Measurements from ENCODE around the gene ARMC10.
"Not testable (repeated sequence)": the region's sequence is repeated elsewhere in the genome, so short reads cannot be mapped to it uniquely, and the experiment has no call there.

ARMC10 gene

DNA sequence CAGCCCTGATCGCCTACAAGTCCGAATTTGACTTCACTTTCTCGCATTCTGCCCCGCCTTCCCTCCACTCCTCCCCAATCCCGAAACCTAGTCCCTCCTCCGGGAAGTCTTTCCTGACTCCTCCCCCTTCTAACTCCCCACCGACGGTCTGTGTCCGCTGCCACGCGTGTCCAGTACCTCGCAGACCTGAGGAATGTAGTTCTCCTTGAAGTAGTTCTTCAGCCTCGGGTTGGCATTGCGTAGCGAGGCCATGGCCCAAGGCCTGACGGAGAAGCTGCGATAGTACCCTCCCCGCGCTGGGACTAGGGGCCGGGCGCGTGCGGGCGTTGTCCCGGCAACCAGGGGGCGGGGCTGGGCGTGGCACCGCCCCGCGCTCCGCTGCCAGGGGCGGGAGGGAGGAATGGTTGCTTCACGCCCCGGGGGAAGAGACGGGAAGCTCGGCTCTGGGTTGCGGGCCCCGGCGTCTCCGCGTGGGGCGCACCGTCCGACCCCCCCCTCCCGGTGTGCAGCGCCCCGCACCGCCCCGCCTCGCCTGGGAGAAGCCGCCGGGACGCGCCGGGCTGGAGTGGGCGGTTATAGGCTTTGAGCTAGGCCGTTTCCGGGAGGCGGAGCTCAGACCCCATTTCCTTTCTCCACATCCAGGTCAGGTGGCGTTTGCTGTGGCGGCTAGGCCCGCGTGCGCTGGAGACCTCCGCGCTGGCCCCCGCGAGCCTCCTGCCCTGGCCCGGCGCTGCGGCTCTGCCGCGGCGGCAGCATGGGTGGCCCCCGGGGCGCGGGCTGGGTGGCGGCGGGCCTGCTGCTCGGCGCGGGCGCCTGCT is at the start of gene ARMC10, which contains the start of gene FBXL13:
Gene ARMC10, plus strand, starts transcription at position 622 of the 818 bp plus-strand sequence. Its CDS starts 133 bp downstream, at position 755.
Gene FBXL13, minus strand, starts transcription at position 278 of the 818 bp plus-strand sequence.
- DNase-seq: peak; percentile 88

DNA sequence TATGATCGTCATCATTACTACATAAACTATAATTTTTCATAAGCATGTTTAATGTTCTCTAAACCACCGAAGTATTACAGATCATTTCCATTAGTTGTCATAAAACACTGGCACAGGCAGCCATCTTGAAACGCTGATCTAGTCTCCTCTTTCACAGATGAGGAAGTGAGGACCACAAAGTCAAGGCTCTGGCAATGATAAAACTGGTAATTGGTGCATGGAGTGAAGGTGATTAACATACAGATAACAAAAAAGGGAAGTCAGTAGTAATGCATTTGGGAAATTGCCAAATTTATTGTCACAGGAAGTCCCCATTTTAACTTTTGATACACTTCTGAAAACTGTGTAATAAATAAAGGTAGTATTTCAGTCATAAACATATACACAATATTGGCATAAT is 49.6 kb upstream of the ARMC10 start:
- DNase-seq: no peak

DNA sequence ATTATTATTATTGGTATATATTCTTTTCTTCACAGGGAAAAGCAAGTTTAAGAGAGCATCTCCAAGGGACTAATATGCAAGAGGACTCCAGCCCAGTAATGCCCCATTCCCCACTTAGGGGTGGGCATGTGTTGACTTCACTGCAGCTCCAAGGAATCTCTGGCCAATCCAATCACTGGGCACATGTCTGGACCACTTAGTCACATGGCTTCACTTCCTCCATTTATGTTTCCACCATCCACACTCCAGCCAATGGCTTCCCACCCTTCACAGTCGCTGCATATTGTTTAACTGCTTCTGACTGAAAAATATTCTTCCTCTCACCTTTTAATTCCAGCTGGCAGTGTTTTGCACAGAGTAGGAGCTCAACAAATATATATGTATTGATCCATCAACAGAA is 43.9 kb upstream of the ARMC10 start:
- DNase-seq: no peak

DNA sequence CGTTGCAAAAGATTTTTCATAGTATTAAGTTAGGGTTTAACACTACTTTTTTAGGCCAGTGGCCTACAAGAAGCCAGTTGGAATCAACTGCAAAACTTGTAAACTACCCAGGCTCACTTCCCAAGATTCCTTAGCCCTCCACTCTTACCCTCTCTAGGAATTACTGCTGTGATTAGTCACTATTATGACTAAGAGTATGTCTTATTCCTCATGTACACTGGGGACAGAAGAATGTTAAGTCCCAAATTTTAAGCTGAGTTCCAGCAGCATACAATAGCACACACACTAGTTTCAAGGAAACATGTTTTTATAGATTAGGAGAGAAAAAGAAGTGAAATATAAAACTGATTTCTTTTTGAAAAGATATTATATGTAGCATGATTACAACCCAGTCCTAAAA is 43.2 kb upstream of the ARMC10 start:
- DNase-seq: no peak

DNA sequence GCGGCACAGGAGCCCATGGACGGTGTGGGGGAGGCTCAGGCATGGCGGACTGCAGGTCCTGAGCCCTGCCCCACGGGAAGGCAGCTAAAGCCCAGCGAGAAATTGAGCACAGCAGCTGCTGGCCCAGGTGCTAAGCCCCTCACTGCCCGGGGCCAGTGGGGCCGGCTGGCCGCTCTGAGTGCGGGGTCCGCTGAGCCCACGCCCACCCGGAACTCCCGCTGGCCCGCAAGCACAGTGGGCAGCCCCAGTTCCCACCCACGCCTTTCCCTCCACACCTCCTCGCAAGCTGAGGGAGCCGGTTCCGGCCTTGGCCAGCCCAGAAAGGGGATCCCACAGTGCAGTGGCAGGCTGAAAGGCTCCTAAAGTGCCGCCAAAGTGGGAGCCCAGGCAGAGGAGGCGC is 40.6 kb upstream of the ARMC10 start:
- DNase-seq: not testable (repeated sequence)

DNA sequence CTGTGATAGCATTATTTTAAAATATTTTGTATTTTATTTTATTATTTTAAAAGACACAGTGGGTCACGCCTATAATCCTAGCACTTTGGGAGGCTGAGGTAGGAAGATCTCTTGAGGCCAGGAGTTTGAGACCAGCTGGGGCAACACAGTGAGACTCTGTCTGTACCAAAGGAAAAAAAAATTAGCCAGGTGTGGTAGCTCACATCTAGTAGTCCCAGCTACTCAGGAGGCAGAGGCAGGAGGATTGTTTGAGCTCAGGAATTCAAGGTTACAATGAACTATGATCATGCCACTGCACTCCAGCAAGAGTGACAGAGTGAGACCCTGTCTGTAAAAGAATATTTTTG is 37.5 kb upstream of the ARMC10 start:
- no peak for DNase-seq

DNA sequence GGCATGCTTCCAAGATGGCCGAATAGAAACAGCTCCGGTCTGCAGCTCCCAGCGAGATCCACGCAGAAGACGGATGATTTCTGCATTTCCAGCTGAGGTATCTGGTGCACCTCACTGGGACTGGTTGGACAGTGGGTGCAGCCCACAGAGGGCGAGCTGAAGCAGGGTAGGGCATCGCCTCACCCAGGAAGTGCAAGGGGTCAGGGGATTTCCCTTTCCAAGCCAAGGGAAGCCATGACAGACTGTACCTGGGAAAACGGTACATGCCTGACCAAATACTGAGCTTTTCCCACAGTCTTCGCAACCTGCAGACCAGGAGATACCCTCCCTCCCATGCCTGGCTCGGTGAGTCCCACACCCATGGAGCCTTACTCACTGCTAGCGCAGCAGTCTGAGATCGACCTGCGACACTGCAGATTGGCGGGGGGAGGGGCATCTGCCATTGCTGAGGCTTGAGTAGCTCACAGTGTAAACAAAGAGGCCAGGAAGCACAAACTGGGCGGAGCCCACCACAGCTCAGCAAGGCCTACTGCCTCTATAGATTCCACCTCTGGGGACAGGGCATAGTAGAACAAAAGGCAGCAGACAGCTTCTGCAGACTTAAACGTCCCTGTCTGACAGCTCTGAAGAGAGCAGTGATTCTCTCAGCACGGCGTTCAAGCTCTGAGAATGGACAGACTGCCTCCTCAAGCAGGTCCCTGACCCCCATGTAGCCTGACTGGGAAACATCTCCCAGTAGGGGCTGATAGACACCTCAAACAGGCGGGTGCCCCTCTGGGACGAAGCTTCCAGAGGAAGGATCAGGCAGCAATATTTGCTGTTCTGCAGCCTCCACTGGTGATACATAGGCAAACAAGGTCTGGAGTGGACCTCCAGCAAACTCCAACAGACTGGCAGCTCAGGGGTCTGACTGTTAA is 36.9 kb upstream of the ARMC10 start:
- peak; percentile 32 for DNase-seq

DNA sequence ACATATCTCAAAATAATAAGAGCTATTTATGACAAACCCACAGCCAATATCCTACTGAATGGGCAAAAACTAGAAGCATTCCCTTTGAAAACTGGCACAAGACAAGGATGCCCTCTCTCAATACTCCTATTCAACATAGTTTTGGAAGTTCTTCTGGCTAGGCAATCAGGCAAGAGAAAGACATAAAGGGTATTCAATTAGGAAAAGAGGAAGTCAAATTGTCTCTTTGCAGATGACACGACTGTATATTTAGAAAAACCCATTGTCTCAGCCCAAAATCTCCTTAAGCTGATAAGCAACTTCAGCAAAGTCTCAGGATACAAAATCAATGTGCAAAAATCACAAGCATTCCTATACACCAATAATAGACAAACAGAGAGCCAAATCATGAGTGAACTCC is 33.1 kb upstream of the ARMC10 start:
- DNase-seq: not testable (repeated sequence)

DNA sequence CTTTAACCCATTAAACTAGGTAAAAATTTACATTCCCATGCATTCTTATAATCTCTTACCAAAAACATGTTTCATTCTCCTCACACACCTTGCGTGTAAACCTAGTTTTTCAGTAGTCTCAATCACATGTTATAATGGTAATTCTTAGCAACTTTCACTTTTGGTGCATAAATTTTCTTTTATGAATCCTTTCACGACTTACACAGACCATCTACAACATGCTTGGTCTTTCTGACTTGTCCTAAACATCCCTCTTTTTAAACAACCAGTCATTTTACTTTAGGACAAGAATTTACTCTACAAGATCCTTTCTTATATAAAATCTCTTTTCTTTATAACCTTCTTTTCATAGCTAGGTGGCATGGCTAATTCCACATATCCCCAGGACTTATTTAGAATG is 26.1 kb upstream of the ARMC10 start:
- no peak for DNase-seq

DNA sequence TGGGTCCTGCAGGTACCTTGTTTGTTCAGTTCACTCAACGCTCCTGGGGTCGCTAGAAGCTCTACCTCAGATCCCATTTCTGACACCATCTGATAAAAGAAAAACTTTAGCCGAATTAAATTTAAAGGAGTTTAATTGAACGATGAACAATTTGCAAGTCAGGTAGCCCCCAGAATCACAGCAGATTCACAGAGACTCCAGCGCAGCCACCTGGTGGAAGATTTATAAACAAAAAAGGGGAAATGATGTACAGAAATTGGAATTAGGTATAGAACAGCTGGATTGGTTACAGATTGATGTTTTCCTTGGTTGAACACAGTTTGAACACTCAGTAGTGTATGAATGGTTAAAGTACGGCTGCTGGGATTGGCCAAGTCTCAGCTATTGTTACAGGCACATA is 23.4 kb upstream of the ARMC10 start:
- DNase-seq: no peak

DNA sequence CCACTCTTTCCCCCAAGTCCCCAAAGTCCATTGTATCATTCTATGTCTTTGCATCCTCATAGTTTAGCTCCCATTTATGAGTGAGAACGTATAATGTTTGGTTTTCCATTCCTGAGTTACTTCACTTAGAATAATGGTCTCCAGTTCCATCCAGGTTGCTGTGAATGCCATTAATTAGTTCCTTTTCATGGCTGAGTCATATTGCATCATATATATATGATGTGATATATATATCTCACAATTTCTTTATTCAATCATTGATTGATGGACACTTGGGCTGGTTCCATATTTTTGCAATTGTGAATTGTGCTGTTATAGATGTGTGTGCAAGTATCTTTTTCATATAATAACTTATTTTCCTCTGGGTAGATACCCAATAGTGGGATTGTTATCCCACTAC is 18.9 kb upstream of the ARMC10 start:
- DNase-seq: not testable (repeated sequence)

DNA sequence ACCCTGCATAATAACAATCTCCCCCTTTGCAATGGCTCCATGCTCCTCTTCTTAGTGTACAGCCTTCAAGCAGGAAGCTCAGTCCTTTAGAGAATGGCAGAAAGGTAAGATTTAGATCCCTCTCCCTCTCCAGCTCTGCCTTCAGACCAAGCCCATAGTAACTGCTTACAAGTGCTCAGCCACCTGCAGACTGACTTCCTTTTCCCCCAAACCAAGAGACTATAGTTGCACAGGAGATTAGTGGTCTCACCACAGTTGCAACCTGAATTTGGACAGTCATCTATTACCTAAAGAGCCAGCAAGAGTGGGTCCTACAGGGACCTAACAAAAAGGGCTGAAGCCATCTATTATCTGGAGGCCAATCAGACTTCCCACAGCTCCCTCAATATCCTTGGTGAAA is 16.8 kb upstream of the ARMC10 start:
- DNase-seq: no peak

DNA sequence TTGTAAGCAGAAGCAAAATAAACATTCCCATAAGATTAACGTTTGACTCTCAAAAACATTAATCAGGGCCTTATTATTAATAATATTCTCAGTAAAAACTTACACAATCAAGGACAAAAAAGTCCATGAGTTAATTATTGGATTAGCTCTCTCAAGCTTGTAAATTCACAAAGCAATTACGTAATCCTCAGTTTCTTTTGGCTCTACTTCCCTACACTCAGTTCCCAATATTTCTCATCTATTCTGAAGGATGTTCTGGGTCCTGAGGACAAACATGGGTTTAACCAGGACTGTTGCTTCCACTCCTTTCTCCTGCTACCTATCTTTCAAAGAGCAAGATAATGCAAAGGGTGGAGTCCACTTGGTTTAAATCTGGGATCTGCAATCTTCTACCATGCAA is 15.5 kb upstream of the ARMC10 start:
- DNase-seq: no peak

DNA sequence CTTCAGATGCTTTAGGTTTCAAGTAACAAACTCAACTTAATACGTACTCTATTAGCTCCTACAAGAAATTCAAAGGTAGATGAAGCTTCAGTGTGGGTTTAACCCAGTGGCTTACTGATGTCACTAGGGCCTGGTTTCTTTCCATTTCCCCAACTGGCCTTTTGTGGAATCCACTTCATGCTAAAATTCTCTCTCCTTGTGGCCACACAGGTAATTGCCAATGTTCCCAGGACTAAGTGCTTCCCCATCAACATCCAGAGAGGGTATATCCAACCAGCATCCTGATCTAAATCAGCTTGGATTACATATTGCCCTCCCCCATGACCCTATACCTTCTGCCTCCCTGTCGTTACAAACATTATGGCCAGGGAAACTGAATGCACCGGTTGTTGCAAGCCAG is 11.0 kb upstream of the ARMC10 start:
- no peak for DNase-seq

DNA sequence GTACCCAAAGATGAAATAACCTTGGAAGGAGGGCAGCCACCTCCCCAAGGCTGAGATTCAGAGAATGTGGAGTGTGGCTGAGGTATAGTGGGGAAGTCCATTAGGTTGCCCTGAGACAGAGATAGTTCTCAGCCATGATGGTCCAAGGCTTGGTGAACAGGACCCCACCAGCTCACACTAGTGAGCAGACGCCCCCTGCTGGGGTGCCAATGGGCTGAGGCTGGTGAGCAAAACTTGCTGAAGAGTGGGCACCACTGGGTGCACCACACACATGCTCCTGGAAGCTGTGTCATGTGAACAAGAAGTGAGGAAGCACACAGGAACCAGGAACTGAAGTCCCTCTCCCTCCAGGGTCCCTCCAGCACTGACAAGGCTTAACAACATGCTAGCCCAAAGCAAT is 9.3 kb upstream of the ARMC10 start:
- DNase-seq: no peak

DNA sequence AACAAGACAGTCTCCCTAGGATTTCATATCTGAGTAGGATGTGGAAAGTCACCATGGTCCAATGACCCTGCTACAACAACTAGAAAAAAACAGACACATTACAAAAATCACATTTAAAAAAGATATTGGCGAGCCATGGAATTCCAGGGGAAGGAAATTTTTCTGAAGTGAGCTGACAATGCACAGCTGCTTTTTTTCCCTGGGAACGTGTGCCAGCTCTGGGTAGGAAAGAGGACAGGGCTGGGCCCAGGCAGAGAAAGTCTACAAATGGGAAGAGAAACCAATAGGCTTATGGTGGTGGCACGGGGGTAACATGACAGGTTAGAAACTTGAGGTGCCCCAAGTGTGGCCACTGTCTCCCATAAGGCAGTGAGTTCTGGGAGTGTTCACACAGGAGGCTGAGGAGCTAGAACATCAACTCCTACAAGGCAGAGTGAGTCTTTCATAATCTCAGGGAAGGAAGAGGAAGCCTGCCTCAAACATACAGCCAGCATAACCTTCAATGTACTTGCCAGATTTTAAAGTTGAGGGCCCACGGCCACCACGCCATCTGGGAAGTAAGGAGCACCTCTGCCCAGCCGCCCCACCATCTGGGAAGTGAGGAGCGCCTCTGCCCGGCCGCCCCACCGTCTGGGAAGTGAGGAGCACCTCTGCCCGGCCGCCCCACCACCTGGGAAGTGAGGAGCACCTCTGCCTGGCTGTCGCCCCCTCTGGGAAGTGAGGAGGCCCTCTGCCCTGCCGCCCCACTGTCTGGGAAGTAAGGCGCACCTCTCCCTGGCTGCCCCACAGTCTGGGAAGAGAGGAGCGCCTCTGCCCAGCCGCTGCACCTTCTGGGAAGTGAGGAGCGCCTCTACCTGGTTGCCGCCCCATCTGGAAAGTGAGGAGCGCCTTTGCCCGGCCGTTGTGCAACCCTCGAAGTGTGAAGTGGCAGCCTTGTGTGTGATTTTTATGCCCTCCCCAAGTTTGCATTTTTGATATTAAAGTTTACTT is 6.2 kb upstream of the ARMC10 start:
- no peak for DNase-seq

DNA sequence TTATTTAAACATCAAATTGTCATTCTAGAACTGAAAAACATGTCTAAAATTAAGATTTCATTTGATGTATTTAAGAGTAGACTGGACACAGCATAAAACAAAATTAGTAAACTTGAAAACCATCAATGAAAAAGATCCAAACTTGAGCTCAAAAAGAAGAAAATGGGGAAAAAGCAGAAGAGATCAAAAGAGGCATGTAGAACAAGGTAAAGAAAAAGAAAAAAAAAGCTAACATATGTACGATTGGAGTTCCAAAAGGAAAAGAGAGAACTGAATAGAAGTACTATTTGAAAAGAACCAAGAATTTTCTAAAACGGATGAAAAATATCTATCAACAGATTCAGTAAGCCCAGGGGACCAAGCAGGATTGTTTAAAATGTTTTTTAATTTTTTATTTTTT is 3.9 kb upstream of the ARMC10 start:
- no peak for DNase-seq

DNA sequence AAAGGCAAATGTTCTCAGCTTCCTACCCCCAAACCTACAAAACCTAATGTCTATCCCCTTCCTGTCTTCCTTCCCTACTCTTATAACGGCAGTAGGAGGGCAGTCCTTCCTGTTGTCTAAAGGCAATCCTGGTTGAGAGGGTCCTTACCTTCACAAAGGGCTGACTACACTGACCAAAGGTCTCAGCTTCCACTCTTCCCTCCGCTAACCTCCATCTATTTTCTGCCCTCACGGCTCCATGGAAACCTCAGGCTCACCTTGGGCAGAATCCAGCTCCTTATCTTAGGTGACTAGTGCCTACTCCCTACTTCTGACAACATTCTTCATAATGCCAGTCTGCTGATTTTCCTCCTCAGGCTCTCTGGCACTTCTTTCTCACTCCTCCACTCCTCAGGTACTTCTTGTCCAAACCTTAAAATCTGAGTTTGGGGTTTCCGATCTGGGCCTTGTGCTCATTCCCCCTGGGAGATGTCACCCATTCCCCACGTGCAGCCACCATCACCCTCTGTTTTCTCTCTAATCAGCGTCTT is 886 bp upstream of the ARMC10 start:
- DNase-seq: no peak

DNA sequence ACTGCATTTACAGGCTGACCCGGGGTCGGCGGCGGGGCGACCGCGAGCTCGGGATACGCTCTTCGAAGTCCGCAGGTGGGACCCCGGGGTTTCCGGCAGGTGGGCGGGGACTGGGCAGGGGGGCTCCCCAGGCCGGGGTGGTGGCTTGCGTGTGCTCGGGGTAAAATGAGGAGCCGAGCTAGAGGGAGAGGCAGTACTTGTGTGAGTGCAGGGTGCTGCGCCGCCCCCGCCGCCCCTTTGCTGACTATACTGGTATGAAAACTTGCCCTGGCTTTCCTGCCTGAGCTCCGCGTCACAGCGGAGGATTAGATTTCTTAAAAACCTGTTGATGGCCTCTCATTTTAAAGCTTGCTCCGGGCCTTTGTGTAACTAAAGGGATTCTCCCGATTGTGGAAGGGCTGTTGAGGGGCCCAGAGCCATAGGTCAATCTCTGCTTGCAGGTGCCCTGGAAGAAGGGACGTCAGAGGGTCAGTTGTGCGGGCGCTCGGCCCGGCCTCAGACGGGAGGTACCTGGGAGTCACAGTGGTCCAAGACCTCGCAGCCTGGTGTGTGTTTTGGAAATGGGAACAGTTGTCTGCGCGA is 488 bp downstream of the ARMC10 start:
- DNase-seq: peak; percentile 55

DNA sequence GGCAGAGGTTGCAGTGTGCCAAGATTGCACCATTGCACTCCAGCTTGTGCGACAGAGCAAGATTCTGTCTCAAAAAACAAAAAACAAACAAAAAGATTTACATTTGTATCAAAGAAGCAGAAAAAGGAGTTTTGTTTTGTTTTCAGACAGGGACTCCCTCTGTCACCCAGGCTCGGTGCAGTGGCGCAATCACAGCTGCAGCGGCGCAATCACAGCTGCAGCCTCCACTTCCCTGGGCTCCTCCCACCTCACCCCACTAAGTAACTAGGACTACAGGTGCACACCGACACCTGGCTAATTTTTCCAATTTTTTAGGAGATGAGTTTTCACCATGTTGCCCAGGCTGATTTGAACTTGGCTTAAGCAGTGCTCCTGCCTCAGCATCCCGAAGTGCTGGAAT is 1.8 kb downstream of the ARMC10 start:
- DNase-seq: no peak

DNA sequence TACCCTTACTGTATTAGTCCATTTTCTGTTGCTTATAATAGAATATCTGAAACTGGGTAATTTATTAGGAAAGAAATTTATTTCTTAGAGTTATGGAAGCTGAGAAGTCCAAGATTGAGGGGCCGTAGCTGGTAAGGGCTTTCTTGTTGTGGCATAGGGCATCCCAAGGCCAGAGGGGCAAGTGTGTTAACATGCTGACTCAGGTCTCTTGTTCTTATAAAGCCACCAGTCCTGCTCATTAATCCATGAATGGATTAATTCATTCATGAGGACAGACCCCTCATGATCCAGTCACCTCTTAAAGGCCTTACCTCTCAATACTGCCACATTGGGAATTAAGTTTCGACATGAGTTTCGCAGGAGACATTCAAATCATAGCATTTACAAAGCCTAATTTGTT is 2.4 kb downstream of the ARMC10 start:
- DNase-seq: no peak

DNA sequence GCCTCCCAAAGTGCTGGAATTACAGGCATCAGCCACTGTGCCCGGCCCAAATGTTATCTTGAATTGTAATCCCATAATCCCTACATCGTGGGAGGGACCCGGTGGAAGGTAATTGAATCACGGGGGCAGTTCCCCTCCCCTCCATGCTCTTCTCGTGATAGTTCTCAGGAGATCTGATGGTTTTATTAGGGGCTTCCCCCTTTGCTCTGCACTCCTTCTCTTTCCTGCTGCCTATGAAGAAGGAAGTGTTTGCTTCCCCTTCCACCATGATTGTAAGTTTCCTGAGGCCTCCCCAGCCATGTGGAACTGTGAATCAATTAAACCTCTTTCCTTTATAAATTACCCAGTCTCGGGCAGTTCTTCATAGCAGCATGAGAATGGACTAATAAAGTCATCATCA is 3.3 kb downstream of the ARMC10 start:
- not testable (repeated sequence) for DNase-seq

Data from NCI-H748 treated with DMSO at 0.1 percent for 48 hours (cell line).